Brain pericyte (primary cell): ENCODE measurements around the gene ATG14.
"Not testable (repeated sequence)": the region's sequence is repeated elsewhere in the genome, so short reads cannot be mapped to it uniquely, and the experiment has no call there.

ENCODE experiments used
- DNase-seq: peaks from one replicate; pipeline ENCODE4 v3.0.0-alpha.2; 2012; ENCODE audit warnings: low read depth, low spot score

The ATG14 gene, protein sequence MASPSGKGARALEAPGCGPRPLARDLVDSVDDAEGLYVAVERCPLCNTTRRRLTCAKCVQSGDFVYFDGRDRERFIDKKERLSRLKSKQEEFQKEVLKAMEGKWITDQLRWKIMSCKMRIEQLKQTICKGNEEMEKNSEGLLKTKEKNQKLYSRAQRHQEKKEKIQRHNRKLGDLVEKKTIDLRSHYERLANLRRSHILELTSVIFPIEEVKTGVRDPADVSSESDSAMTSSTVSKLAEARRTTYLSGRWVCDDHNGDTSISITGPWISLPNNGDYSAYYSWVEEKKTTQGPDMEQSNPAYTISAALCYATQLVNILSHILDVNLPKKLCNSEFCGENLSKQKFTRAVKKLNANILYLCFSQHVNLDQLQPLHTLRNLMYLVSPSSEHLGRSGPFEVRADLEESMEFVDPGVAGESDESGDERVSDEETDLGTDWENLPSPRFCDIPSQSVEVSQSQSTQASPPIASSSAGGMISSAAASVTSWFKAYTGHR

DNA sequence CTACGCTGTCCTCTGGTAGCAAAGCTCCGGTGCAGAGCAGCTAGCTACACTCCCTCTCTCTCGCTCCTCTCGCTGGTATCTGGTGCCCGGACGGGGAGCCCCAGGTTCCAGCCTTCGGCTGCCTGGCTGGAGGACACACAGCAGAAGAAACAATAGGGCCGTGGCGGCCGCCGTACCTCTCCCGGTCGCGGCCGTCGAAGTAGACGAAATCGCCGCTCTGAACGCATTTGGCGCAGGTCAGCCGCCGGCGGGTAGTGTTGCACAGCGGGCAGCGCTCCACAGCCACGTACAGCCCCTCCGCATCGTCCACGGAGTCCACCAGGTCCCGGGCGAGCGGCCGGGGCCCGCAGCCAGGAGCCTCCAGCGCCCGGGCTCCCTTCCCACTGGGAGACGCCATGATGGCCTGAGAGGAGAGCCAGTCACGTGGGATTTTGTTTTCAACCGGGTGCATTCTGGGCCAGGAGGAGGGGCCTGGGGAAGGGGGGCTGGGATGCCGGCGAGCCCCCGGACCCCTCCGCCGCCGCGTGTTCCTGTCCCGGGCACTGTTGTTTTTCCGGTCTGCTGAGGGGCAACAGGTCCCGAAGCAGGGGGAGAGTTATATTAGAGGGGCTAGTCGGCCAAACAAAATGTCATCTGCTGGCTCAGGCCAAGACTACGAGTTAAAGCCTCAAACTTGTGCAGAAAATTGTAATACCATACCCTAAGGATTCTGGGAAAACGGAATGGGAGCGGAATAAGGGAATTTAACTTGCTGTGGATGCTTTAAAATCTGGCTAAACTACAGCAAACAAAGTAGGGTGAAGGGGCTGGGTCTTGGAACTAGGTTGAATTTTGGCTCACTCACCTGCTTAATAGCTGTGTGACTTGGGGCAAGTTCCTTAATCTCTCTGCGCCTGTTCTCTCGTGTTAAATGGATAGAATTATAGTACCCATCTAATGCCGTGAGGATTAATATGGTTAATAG is at the start of gene ATG14:
Gene ATG14, minus strand, starts transcription at position 405 of the 964 bp plus-strand sequence. Its CDS starts 8 bp downstream, at position 397.
- DNase-seq = no peak

DNA sequence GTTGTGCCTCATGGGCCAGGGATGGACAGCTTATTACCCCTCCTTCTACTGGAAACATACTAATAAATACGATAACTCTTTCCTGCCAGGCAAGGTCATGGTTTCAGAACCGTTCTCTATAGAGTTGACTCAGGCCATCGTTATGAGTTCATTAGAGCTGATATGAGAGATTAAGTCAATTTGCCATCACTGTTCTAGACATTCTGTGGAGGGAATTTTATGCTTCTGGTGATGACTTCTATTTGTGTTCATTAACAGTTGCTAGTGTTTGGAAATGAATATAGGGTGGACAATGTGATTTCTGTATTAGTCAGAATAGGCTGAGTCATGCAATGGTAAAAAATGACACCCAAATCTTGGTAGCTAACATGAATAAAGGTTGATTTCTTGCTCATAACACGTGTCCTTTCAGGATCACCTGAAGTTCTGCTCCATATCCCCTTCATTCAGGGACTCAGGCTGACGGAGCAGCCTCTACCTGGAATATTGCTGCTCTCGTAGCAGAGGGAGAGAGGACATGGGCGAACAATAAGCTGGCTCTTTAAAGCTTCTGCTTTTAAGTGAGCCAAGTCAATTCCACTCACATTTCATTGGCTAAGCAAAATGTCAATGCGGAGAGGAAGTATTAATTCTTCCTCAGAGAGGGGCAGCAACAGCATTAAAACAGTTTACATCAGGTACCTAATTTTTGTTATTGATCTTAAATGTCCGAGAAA is 47.3 kb upstream of the ATG14 start:
- DNase-seq = no peak

- DNase-seq = no peak
Measured at GRCh38 chr14:55457496-55457895, 45.9 kb upstream of the ATG14 start.

DNA sequence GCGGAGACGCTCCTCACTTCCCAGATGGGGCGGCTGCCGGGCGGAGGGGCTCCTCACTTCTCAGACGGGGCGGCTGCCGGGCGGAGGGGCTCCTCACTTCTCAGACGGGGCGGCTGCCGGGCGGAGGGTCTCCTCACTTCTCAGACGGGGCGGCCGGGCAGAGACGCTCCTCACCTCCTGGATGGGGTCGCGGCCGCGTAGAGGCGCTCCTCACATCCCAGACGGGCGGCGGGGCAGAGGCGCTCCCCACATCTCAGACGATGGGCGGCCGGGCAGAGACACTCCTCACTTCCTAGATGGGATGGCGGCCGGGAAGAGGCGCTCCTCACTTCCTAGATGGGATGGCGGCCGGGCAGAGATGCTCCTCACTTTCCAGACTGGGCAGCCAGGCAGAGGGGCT is 44.8 kb upstream of the ATG14 start:
- not testable (repeated sequence) for DNase-seq

DNA sequence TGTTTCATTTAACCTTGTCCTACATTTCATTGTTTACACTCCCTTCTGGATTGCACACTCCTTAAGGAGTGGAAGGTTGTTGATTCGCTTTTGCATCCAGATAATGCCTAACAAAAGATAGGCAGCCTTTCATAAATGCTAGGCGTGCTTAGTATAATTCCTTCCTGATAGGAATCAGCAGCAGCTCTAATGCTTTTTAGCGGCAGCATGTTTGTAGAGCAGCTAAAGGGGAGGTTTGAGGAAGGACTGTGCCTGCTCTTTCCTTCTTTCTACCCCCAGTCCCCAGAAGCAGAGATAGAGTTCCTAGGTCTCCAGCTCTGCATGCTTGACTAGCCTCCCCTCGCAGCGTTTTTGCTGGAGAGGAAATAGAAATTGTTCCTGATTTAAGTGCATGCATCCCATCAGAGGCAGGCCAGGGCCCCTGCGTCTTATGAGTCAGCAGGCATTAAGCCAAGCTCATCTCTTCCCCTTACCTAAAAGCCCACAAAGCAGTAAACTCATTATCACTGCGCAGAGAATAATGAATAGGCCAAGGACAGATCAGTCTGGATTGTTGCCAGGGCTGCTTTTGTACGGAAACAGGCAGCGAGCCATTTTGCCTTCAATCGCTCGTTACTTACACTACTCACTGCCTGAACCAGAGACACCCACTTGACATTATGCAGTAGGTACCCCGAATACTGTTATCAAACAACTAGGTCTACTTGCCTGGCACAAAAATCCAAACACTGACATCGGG is 42.8 kb upstream of the ATG14 start:
- no peak for DNase-seq

DNA sequence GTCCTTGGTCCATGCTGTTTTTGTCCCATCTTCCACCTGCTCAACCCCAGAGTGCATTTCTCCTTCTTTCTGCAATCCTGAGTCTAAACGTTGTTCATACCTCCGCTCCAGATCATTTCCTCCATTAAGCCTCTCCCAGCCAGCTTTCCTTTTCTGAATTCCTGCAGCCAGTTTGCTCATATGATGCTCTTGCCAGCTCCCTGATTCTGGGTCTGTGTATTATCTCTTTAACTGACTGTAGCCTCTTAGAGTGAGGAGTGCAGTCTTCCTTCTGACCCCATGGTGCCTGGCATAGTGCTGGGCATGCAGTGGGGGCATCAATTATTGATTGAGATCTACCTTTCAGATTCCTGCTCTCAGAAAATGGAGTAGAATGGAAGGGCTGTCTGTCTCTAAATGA is 40.3 kb upstream of the ATG14 start:
- DNase-seq = no peak

DNA sequence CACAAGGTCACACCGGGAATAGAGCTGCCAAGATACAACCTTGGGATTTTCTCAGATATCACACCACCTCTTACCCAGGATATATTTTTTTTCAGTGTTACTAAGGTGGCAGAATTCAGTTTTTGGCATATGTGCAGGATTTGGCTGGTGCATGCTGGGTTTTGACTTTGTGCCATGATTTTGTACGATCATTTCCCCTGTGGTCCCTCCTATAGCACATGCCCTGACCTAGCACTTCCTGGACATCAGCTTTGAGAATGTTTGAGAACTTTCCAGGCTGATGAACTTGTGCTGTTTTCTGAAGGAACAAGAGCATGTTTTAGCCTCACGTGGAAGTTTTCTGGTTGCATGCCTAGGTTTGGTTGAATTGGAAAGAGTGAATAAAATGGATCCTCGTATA is 39.8 kb upstream of the ATG14 start:
- DNase-seq = no peak

DNA sequence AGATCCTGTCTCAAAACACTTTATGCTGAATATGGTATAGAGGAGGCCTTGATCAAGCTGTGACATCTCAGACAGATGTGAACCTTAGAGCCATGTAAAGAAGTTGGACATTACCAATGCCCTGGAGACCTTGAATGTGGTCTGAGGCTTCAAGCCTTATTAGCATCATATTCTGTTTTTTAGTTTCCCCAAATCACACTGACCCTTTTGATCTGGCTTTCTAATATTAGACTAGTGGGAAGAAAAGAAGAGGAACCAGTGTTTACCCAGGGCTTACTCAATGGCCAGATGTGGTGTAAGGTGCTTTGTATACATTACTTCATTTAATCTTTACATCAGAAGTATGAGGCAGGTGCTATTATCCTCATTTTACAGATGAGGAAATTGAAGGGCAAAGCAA is 39.4 kb upstream of the ATG14 start:
- DNase-seq = no peak

DNA sequence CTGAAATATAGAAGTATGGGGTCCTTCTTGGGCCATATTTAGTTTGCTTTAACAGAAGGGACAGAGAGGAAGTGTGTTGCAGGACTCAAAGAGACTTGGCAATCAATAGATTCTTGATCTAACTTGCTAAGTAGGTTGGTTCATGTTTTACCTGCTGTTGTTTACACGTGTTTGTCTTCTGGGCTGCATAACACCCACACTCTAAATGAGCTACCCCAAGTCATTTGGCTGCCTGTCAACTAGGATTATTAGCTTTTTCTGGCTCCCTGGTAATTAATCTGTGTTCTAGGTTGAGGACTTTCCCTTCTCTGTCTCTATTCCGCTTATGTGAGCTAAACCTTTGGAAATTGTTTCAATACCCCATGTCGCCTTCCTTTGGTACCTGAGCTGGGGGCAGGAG is 38.9 kb upstream of the ATG14 start:
- no peak for DNase-seq

DNA sequence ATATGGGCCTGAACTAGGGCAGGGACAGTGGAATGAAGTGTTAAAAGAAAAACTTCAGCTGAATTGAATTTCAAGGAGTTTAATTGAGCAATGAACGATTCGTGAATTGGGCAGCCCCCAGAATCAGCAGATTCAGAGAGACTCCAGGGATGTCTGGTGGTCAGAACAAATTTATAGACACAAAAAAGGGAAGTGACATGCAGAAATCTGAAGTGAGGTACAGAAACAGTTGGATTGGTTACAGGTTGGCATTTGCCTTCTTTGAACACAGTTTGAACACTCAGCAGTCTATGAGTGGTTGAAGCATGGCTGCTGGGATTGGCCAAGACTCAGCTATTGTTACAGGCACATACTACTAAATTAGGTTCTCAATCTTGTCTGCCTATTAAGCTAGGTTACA is 38.5 kb upstream of the ATG14 start:
- DNase-seq = no peak

DNA sequence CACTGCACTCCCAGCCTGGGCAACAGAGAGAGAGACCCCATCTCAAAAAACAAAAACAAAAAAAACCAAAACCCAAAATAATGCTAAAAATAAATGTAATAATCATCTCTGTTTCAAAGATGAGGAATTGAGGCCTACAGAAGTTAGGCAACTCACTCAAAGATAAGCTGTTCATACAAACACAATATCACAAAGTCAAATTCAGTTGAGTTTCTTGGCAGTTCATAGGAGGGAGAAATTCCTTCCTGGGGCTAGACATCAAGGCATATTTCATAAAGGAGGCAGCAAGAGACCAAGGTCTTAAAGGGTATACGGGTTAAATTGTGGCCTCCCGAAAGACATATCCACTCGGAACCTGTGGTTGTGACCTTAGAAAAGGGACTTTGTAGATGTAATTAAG is 37.5 kb upstream of the ATG14 start:
- DNase-seq = no peak

- no peak for DNase-seq
Measured at GRCh38 chr14:55448141-55448614, 36.5 kb upstream of the ATG14 start.

- no peak for DNase-seq
Measured at GRCh38 chr14:55446833-55447232, 35.2 kb upstream of the ATG14 start.

DNA sequence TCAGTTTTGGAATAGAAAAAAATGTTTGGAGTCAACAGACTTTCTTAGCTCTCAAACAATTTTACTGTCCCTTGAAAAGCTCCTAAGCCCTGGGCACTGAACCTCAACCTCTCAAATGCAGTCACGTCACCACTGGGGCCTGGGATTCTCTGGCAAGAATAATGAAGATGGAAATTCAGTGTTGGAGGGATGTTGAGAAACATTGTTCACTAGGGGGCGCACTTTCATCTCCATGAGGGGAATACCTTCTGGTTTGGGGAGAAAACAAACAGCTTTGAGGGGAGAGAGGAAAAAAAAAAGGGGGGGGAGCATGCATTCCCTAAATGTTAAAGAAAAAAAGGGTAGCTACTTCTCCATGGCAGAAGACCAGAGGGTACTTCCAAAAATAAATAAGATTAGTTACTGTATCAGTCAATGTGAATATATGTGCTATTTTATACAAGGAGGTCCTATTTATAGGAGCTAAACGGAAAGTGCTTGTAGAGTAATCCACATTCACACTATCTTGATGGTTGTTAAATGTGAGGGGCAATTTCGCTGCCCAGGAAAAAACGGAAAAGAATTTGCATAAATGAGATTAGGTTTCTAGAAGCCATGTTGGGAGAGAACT is 34.6 kb upstream of the ATG14 start:
- DNase-seq = no peak

DNA sequence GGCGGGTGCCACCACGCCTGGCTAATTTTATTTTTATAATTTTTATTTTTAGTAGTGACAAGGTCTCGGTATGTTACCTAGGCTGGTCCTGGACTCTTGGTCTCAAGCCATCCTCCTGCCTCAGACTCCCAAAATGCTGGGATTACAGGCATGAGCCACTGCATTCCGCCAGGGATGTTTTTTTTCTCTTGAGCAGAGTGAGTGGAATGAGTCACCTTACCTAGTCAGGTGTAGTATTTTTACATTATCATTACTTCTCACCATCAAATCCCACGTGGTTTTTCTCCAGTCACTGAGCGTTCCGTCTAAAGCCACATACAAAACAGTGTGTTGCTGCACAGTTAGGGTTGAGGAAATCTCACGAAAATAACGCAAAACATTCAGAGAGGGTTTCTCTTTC is 29.7 kb upstream of the ATG14 start:
- no peak for DNase-seq

GRCh38 chr14:55440385-55440784 is 28.8 kb upstream of the ATG14 start, which contains the start of gene TBPL2:
TBPL2 (minus strand) TSS chr14:55440616; CDS start chr14:55440449, 167 bp downstream.
- no peak for DNase-seq

- no peak for DNase-seq
Measured at GRCh38 chr14:55438066-55438683, 26.5 kb upstream of the ATG14 start.

GRCh38 chr14:55436931-55437330 is 25.3 kb upstream of the ATG14 start:
- no peak for DNase-seq

- DNase-seq = no peak
Measured at GRCh38 chr14:55436519-55436918, 24.9 kb upstream of the ATG14 start.

- DNase-seq = no peak
Measured at GRCh38 chr14:55434805-55435174, 23.2 kb upstream of the ATG14 start.
